Liver (tissue), 9 donors: ENCODE data around the gene PFN1. TPM values are rescaled to one million over a fixed set of nuclear protein-coding genes. Genes with fewer than 3 reads are reported as not detected.

Experiments used
- DNase-seq: peaks from one replicate; pipeline ENCODE4 v3.0.0-alpha.2; 2017; ENCODE audit warnings: low spot score
- H3K27ac ChIP-seq, 2 donors: one replicate each; pipeline ENCODE4 v1.7.0; 2013; ENCODE audit warnings: inconsistent platforms in 2 of 2, low read length in 2 of 2, control low read depth in 1 of 2, low read depth in 1 of 2, mild to moderate bottlenecking in 1 of 2
- H3K27me3 ChIP-seq, 4 donors: one replicate each; pipeline versions ENCODE4 v1.6.1 to v1.7.0; 2013; ENCODE audit warnings: low read length in 3 of 4, inconsistent platforms in 1 of 4, mild to moderate bottlenecking in 1 of 4, moderate library complexity in 1 of 4; ENCODE audit not compliant: control insufficient read depth in 4 of 4, insufficient read depth in 4 of 4
- H3K36me3 ChIP-seq, 4 donors: one replicate each; pipeline versions ENCODE4 v1.6.1 to v1.7.0; 2013; ENCODE audit warnings: low read length in 3 of 4, mild to moderate bottlenecking in 3 of 4, low read depth in 1 of 4, moderate library complexity in 1 of 4; ENCODE audit not compliant: control insufficient read depth in 4 of 4, insufficient read depth in 3 of 4
- H3K4me1 ChIP-seq, 4 donors: one replicate each; pipeline versions ENCODE4 v1.6.1 to v1.7.0; 2013; ENCODE audit warnings: low read length in 3 of 4, mild to moderate bottlenecking in 3 of 4, moderate library complexity in 1 of 4; ENCODE audit not compliant: control insufficient read depth in 4 of 4, insufficient read depth in 4 of 4
- H3K4me3 ChIP-seq, 3 donors: one replicate each; pipeline versions ENCODE4 v1.6.1 to v1.7.0; 2013; ENCODE audit warnings: low read length in 3 of 3, control low read depth in 1 of 3, low read depth in 1 of 3, mild to moderate bottlenecking in 1 of 3
- H3K9ac ChIP-seq, 2 donors: one replicate each; pipeline ENCODE4 v1.7.0; 2013; ENCODE audit warnings: low read length in 2 of 2, mild to moderate bottlenecking in 2 of 2, moderate library complexity in 2 of 2, control low read depth in 1 of 2, low read depth in 1 of 2
- H3K9me3 ChIP-seq, 4 donors: one replicate each; pipeline versions ENCODE4 v1.6.1 to v1.7.0; 2013; ENCODE audit warnings: low read length in 3 of 4; ENCODE audit not compliant: control insufficient read depth in 4 of 4
- EGR1 ChIP-seq, 2 donors: IDR thresholded peaks; 2 replicates each; pipeline ENCODE4 v1.6.1; 2016 to 2018; ENCODE audit warnings: antibody characterized with exemption in 2 of 2, low read depth in 2 of 2
- FOXA1 ChIP-seq: IDR thresholded peaks from 2 replicates; pipeline ENCODE4 v1.6.1; 2016; ENCODE audit warnings: antibody characterized with exemption
- FOXA2 ChIP-seq: IDR thresholded peaks from 2 replicates; pipeline ENCODE4 v1.6.1; 2016; ENCODE audit warnings: antibody characterized with exemption
- GABPA ChIP-seq, 2 donors: IDR thresholded peaks in 1 of 2; conservative IDR thresholded peaks in 1 of 2; 2 replicates each; pipeline ENCODE4 v1.6.1; 2016; ENCODE audit warnings: antibody characterized with exemption in 2 of 2, mild to moderate bottlenecking in 1 of 2, moderate library complexity in 1 of 2
- HNF4A ChIP-seq, 2 donors: conservative IDR thresholded peaks; 2 replicates each; pipeline ENCODE4 v1.6.1; 2016; ENCODE audit warnings: antibody characterized with exemption in 2 of 2, mild to moderate bottlenecking in 2 of 2
- HNF4G ChIP-seq: IDR thresholded peaks from 2 replicates; pipeline ENCODE4 v1.6.1; 2016; ENCODE audit warnings: antibody characterized with exemption
- JUND ChIP-seq, 2 donors: IDR thresholded peaks; 2 replicates each; pipeline ENCODE4 v1.6.1; 2016; ENCODE audit warnings: antibody characterized with exemption in 2 of 2
- NR2F2 ChIP-seq: IDR thresholded peaks from 2 replicates; pipeline ENCODE4 v1.6.1; 2016; ENCODE audit warnings: antibody characterized with exemption
- RAD21 ChIP-seq, 2 donors: IDR thresholded peaks; 2 replicates each; pipeline ENCODE4 v1.6.1; 2016; ENCODE audit warnings: antibody characterized with exemption in 2 of 2, mild to moderate bottlenecking in 2 of 2
- RXRA ChIP-seq, 2 donors: IDR thresholded peaks; 2 replicates each; pipeline ENCODE4 v1.6.1; 2017 to 2018; ENCODE audit warnings: antibody characterized with exemption in 2 of 2, mild to moderate bottlenecking in 1 of 2
- SP1 ChIP-seq: IDR thresholded peaks from 2 replicates; pipeline ENCODE4 v1.6.1; 2018; ENCODE audit warnings: antibody characterized with exemption, mild to moderate bottlenecking
- TAF1 ChIP-seq: conservative IDR thresholded peaks from 2 replicates; pipeline ENCODE4 v1.6.1; 2016; ENCODE audit warnings: antibody characterized with exemption, mild to moderate bottlenecking
- YY1 ChIP-seq: IDR thresholded peaks from 2 replicates; pipeline ENCODE4 v1.6.1; 2016; ENCODE audit warnings: antibody characterized with exemption, mild to moderate bottlenecking
- WGBS: extraction: QIAGEN DNeasy Blood & Tissue Kit; methylation state at CpG from one replicate; pipeline ENCODE4 v1.1.7; 2013; 5-methylcytosine and 5-hydroxymethylcytosine counted together
- polyA plus RNA-seq, 2 donors: library from polyadenylated mRNA; stranded (reverse) in 1 of 2; unstranded in 1 of 2; fragments of 200-250 nt in 1 of 2; fragments of >200 nt in 1 of 2; fragmentation: Nextera tagmentation in 1 of 2; extraction: Ambion mirVana in 1 of 2; gene quantifications; one replicate each; pipeline versions ENCODE4 v1.2.1 to v1.2.3, GENCODE V29; 2013 to 2015
- total RNA-seq, 2 donors: library from RNA; depleted of rRNA; stranded (reverse); fragments of >200 nt; gene quantifications; one replicate each; pipeline ENCODE4 v1.2.3, GENCODE V29; 2014
- TF ChIP-seq, protein P1 (sequence below): fragments of 150-350 bp; IDR thresholded peaks from 2 replicates; pipeline ENCODE4 v1.5.1; 2017; ENCODE audit warnings: improper control_type of control experiment, low read depth, low read length; ENCODE audit not compliant: missing input control
- TF ChIP-seq, protein P2 (sequence below): IDR thresholded peaks from 2 replicates; pipeline ENCODE4 v1.6.1; 2016; ENCODE audit warnings: antibody characterized with exemption
- TF ChIP-seq, protein P3 (sequence below): IDR thresholded peaks from 2 replicates; pipeline ENCODE4 v1.6.1; 2016; ENCODE audit warnings: antibody characterized with exemption
- TF ChIP-seq, protein P4 (sequence below): IDR thresholded peaks from 2 replicates; pipeline ENCODE4 v1.6.1; 2016; ENCODE audit warnings: antibody characterized with exemption, mild to moderate bottlenecking
- TF ChIP-seq, protein P5 (sequence below): IDR thresholded peaks from 2 replicates; pipeline ENCODE4 v1.6.1; 2016; ENCODE audit warnings: antibody characterized with exemption
- donor health status: healthy.
- donor health status: healthy.
- donor health status: healthy.
- donor health status: healthy.
- donor health status: healthy.

PFN1 gene
- total and polyA plus RNA-seq, 4 donors: 150 to 672 (median 580) TPM

DNA sequence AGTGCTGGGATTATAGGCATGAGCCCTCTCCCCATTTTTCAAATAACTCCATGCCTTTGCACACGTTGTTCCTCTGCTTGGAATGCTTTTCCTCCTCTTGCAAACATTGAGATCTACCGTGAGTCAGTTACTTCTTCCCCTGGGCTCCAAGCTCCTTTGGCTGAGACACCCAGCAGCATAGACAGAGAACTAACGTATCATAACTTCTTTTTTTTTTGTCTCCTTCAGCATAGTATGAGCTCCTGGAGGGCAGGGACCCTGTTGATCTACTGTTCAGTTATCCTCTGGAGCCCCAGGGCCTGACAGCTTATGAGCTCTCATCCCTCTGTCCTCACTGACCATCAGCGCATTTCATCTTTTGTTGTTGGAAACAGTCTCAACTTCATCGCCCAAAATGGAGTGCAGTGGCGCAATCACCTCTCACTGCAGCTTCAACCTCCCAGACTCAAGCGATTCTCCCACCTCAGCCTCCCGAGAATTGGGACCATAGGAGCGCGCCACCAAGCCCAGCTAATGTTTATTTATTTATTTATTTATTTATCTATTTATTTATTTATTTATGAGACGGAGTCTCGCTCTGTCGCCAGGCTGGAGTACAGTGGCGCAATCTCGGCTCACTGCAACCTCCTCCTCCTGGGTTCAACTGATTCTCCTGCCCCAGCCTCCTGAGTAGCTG, 17.1 kb upstream of the PFN1 start:
- WGBS: 96% methylated on average over 15 of the region's 15 CpGs
- Histone ChIP-seq H3K4me3 (no peak overlapping the region), H3K27ac (no peak overlapping the region)

More for the DNA sequence above, 17.1 kb upstream of the PFN1 start:
- DNase-seq: no peak
- Histone ChIP-seq H3K4me1 (peaks cover 7 to 35% (median 24%) of the 10 kb centered on the region in 4 donors), H3K9ac (no peak overlapping the region), H3K27me3 (no peaks in the 10 kb centered on the region), H3K9me3 (no peaks in the 10 kb centered on the region), H3K36me3 (peaks cover 0 to under 1% (median 0%) of the 10 kb centered on the region in 4 donors)
- TF ChIP-seq EGR1 (IDR thresholded peaks at IDR 0.05; ENCODE audit: low read depth in 2 of 2): no peak
- TF ChIP-seq, protein P1, sequence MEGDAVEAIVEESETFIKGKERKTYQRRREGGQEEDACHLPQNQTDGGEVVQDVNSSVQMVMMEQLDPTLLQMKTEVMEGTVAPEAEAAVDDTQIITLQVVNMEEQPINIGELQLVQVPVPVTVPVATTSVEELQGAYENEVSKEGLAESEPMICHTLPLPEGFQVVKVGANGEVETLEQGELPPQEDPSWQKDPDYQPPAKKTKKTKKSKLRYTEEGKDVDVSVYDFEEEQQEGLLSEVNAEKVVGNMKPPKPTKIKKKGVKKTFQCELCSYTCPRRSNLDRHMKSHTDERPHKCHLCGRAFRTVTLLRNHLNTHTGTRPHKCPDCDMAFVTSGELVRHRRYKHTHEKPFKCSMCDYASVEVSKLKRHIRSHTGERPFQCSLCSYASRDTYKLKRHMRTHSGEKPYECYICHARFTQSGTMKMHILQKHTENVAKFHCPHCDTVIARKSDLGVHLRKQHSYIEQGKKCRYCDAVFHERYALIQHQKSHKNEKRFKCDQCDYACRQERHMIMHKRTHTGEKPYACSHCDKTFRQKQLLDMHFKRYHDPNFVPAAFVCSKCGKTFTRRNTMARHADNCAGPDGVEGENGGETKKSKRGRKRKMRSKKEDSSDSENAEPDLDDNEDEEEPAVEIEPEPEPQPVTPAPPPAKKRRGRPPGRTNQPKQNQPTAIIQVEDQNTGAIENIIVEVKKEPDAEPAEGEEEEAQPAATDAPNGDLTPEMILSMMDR: no peak
- no peak for TF ChIP-seq GABPA (IDR thresholded peaks at IDR 0.05 in 1 of 2, conservative IDR thresholded peaks at IDR 0.05 in 1 of 2)
- TF ChIP-seq, protein P2, sequence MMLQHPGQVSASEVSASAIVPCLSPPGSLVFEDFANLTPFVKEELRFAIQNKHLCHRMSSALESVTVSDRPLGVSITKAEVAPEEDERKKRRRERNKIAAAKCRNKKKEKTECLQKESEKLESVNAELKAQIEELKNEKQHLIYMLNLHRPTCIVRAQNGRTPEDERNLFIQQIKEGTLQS: no peak
- TF ChIP-seq SP1: no peak
- no peak for TF ChIP-seq YY1
- TF ChIP-seq, protein P3, sequence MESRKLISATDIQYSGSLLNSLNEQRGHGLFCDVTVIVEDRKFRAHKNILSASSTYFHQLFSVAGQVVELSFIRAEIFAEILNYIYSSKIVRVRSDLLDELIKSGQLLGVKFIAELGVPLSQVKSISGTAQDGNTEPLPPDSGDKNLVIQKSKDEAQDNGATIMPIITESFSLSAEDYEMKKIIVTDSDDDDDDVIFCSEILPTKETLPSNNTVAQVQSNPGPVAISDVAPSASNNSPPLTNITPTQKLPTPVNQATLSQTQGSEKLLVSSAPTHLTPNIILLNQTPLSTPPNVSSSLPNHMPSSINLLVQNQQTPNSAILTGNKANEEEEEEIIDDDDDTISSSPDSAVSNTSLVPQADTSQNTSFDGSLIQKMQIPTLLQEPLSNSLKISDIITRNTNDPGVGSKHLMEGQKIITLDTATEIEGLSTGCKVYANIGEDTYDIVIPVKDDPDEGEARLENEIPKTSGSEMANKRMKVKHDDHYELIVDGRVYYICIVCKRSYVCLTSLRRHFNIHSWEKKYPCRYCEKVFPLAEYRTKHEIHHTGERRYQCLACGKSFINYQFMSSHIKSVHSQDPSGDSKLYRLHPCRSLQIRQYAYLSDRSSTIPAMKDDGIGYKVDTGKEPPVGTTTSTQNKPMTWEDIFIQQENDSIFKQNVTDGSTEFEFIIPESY: no peak
- no peak for TF ChIP-seq RAD21 (IDR thresholded peaks at IDR 0.05)
- TF ChIP-seq FOXA1: no peak
- TF ChIP-seq HNF4G: no peak
- TF ChIP-seq FOXA2: no peak
- TF ChIP-seq JUND (IDR thresholded peaks at IDR 0.05): no peak
- TF ChIP-seq NR2F2: no peak
- TF ChIP-seq, protein P4, sequence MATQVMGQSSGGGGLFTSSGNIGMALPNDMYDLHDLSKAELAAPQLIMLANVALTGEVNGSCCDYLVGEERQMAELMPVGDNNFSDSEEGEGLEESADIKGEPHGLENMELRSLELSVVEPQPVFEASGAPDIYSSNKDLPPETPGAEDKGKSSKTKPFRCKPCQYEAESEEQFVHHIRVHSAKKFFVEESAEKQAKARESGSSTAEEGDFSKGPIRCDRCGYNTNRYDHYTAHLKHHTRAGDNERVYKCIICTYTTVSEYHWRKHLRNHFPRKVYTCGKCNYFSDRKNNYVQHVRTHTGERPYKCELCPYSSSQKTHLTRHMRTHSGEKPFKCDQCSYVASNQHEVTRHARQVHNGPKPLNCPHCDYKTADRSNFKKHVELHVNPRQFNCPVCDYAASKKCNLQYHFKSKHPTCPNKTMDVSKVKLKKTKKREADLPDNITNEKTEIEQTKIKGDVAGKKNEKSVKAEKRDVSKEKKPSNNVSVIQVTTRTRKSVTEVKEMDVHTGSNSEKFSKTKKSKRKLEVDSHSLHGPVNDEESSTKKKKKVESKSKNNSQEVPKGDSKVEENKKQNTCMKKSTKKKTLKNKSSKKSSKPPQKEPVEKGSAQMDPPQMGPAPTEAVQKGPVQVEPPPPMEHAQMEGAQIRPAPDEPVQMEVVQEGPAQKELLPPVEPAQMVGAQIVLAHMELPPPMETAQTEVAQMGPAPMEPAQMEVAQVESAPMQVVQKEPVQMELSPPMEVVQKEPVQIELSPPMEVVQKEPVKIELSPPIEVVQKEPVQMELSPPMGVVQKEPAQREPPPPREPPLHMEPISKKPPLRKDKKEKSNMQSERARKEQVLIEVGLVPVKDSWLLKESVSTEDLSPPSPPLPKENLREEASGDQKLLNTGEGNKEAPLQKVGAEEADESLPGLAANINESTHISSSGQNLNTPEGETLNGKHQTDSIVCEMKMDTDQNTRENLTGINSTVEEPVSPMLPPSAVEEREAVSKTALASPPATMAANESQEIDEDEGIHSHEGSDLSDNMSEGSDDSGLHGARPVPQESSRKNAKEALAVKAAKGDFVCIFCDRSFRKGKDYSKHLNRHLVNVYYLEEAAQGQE: no peak
- TF ChIP-seq RXRA (IDR thresholded peaks at IDR 0.05): no peak
- TF ChIP-seq, protein P5, sequence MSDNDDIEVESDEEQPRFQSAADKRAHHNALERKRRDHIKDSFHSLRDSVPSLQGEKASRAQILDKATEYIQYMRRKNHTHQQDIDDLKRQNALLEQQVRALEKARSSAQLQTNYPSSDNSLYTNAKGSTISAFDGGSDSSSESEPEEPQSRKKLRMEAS: no peak
- no peak for TF ChIP-seq HNF4A (conservative IDR thresholded peaks at IDR 0.05)
- no peak for TF ChIP-seq TAF1
